IPS-18a (cell line): ENCODE data around the gene SP140L.

Experiments used
- H3K27ac ChIP-seq: one replicate; pipeline ENCODE4 v1.5.1; 2013; ENCODE audit warnings: low read length
- H3K27me3 ChIP-seq: one replicate; pipeline ENCODE4 v1.6.1; 2013; ENCODE audit warnings: mild to moderate bottlenecking, low read length; ENCODE audit not compliant: control insufficient read depth, insufficient read depth
- H3K36me3 ChIP-seq: one replicate; pipeline ENCODE4 v1.6.1; 2013; ENCODE audit warnings: low read depth, low read length; ENCODE audit not compliant: control insufficient read depth
- H3K4me1 ChIP-seq: one replicate; pipeline ENCODE4 v1.6.1; 2013; ENCODE audit warnings: low read depth, low read length; ENCODE audit not compliant: control insufficient read depth
- H3K4me3 ChIP-seq: one replicate; pipeline ENCODE4 v1.5.1; 2013; ENCODE audit warnings: low read length
- H3K9ac ChIP-seq: one replicate; pipeline ENCODE4 v1.6.1; 2013; ENCODE audit warnings: mild to moderate bottlenecking, low read length, moderate library complexity
- H3K9me3 ChIP-seq: one replicate; pipeline ENCODE4 v1.6.1; 2013; ENCODE audit warnings: low read depth, low read length; ENCODE audit not compliant: control insufficient read depth

The SP140L gene

GRCh38 chr2:230449901-230450467 is 123.0 kb downstream of the SP140L start:
- H3K9ac ChIP-seq, result no peak overlapping the region
- peaks cover 4% of the 10 kb centered on the region for H3K4me1 ChIP-seq
- H3K27me3 ChIP-seq, result no peaks in the 10 kb centered on the region
- no peaks in the 10 kb centered on the region for H3K36me3 ChIP-seq
- no peaks in the 10 kb centered on the region for H3K9me3 ChIP-seq
- H3K27ac ChIP-seq, result no peak overlapping the region
- H3K4me3 ChIP-seq, result no peak overlapping the region

- H3K4me1 ChIP-seq, result peaks cover 12% of the 10 kb centered on the region
- H3K27ac ChIP-seq, result no peak overlapping the region
- H3K27me3 ChIP-seq, result no peaks in the 10 kb centered on the region
- no peaks in the 10 kb centered on the region for H3K9me3 ChIP-seq
- H3K36me3 ChIP-seq, result no peaks in the 10 kb centered on the region
- H3K9ac ChIP-seq, result no peak overlapping the region
- no peak overlapping the region for H3K4me3 ChIP-seq
Measured at GRCh38 chr2:230453006-230453405, 126.0 kb downstream of the SP140L start.
